DMS53 (cell line): ENCODE measurements around the gene IRAK2.
"Not testable (repeated sequence)": the region's sequence is repeated elsewhere in the genome, so short reads cannot be mapped to it uniquely, and the experiment has no call there.

Experiments used
- DNase-seq: peaks from one replicate; lab custom pipeline; 2025; lab: John Stamatoyannopoulos, UW

Gene IRAK2

GRCh38 chr3:10253731-10254130 is 89.0 kb downstream of the IRAK2 start:
- DNase-seq, result no peak

- DNase-seq, result no peak
Observed at GRCh38 chr3:10255835-10256234, 91.1 kb downstream of the IRAK2 start.

- DNase-seq, result no peak
Observed at GRCh38 chr3:10259036-10259435, 94.3 kb downstream of the IRAK2 start.

- DNase-seq, result no peak
Observed at GRCh38 chr3:10259798-10260197, 95.1 kb downstream of the IRAK2 start.

- DNase-seq, result no peak
Observed at GRCh38 chr3:10260211-10260701, 95.5 kb downstream of the IRAK2 start.

GRCh38 chr3:10262027-10262426 is 97.3 kb downstream of the IRAK2 start:
- DNase-seq, result no peak

- peak; percentile 9 for DNase-seq
Observed at GRCh38 chr3:10263646-10264363, 99.1 kb downstream of the IRAK2 start.

GRCh38 chr3:10265833-10266232 is 101.1 kb downstream of the IRAK2 start:
- no peak for DNase-seq

- not testable (repeated sequence) for DNase-seq
Observed at GRCh38 chr3:10266936-10267335, 102.2 kb downstream of the IRAK2 start.

- no peak for DNase-seq
Observed at GRCh38 chr3:10268116-10268515, 103.4 kb downstream of the IRAK2 start.

- no peak for DNase-seq
Observed at GRCh38 chr3:10268930-10269329, 104.2 kb downstream of the IRAK2 start.

GRCh38 chr3:10269443-10269842 is 104.7 kb downstream of the IRAK2 start:
- DNase-seq, result no peak

- DNase-seq, result not testable (repeated sequence)
Observed at GRCh38 chr3:10272476-10272875, 107.8 kb downstream of the IRAK2 start.

GRCh38 chr3:10272977-10273376 is 108.3 kb downstream of the IRAK2 start:
- DNase-seq, result no peak

GRCh38 chr3:10273702-10274305 is 109.1 kb downstream of the IRAK2 start:
- DNase-seq, result no peak

GRCh38 chr3:10274601-10275000 is 109.9 kb downstream of the IRAK2 start:
- DNase-seq, result peak; percentile 12

GRCh38 chr3:10277115-10277625 is 112.5 kb downstream of the IRAK2 start:
- no peak for DNase-seq

- no peak for DNase-seq
Observed at GRCh38 chr3:10278501-10278900, 113.8 kb downstream of the IRAK2 start.

GRCh38 chr3:10279384-10280176 is 114.9 kb downstream of the IRAK2 start:
- no peak for DNase-seq

GRCh38 chr3:10280177-10280529 is 115.4 kb downstream of the IRAK2 start:
- DNase-seq, result no peak

GRCh38 chr3:10280571-10280970 is 115.9 kb downstream of the IRAK2 start:
- no peak for DNase-seq

GRCh38 chr3:10281951-10282350 is 117.2 kb downstream of the IRAK2 start:
- no peak for DNase-seq

GRCh38 chr3:10283638-10284037 is 118.9 kb downstream of the IRAK2 start:
- DNase-seq, result no peak
